Cardiac fibroblast (primary cell): ENCODE results near the gene KDM5B.

Experiments
- DNase-seq, 2 donors: peaks; one replicate each; pipeline versions ENCODE4 v3.0.0 to v3.0.0-alpha.2; 2010; ENCODE audit warnings: low read depth in 2 of 2
- H3K4me3 ChIP-seq, 2 donors: replicated peaks in 1 of 2; 1 replicate in 1 of 2; 2 replicates in 1 of 2; pipeline ENCODE4 v1.5.1; 2011; ENCODE audit warnings: low read depth in 2 of 2, low read length in 2 of 2, mild to moderate bottlenecking in 2 of 2, moderate library complexity in 1 of 2
- CTCF ChIP-seq: IDR thresholded peaks from one replicate; pipeline ENCODE4 v1.5.1; 2011; ENCODE audit warnings: low read depth, mild to moderate bottlenecking, low read length, inconsistent platforms

The KDM5B gene

GRCh38 chr1:202679406-202680177 is 128.6 kb downstream of the KDM5B start:
- TF ChIP-seq CTCF, result no peak
- H3K4me3 ChIP-seq, result no peak overlapping the region
- DNase-seq, result no peak

- TF ChIP-seq CTCF, result no peak
- H3K4me3 ChIP-seq, result no peak overlapping the region
- DNase-seq, result no peak
These were observed 130.8 kb downstream of the KDM5B start for GRCh38 chr1:202677433-202677832.
